Measurements from ENCODE around the gene ZNF329. TPM values are rescaled to one million over a fixed set of nuclear protein-coding genes. Genes with fewer than 3 reads are reported as not detected.

The ZNF329 gene
- total and polyA plus RNA-seq, 2 experiments from 2014 or later, result 2.7 to 16.9 TPM

- TF ChIP-seq, protein P1, sequence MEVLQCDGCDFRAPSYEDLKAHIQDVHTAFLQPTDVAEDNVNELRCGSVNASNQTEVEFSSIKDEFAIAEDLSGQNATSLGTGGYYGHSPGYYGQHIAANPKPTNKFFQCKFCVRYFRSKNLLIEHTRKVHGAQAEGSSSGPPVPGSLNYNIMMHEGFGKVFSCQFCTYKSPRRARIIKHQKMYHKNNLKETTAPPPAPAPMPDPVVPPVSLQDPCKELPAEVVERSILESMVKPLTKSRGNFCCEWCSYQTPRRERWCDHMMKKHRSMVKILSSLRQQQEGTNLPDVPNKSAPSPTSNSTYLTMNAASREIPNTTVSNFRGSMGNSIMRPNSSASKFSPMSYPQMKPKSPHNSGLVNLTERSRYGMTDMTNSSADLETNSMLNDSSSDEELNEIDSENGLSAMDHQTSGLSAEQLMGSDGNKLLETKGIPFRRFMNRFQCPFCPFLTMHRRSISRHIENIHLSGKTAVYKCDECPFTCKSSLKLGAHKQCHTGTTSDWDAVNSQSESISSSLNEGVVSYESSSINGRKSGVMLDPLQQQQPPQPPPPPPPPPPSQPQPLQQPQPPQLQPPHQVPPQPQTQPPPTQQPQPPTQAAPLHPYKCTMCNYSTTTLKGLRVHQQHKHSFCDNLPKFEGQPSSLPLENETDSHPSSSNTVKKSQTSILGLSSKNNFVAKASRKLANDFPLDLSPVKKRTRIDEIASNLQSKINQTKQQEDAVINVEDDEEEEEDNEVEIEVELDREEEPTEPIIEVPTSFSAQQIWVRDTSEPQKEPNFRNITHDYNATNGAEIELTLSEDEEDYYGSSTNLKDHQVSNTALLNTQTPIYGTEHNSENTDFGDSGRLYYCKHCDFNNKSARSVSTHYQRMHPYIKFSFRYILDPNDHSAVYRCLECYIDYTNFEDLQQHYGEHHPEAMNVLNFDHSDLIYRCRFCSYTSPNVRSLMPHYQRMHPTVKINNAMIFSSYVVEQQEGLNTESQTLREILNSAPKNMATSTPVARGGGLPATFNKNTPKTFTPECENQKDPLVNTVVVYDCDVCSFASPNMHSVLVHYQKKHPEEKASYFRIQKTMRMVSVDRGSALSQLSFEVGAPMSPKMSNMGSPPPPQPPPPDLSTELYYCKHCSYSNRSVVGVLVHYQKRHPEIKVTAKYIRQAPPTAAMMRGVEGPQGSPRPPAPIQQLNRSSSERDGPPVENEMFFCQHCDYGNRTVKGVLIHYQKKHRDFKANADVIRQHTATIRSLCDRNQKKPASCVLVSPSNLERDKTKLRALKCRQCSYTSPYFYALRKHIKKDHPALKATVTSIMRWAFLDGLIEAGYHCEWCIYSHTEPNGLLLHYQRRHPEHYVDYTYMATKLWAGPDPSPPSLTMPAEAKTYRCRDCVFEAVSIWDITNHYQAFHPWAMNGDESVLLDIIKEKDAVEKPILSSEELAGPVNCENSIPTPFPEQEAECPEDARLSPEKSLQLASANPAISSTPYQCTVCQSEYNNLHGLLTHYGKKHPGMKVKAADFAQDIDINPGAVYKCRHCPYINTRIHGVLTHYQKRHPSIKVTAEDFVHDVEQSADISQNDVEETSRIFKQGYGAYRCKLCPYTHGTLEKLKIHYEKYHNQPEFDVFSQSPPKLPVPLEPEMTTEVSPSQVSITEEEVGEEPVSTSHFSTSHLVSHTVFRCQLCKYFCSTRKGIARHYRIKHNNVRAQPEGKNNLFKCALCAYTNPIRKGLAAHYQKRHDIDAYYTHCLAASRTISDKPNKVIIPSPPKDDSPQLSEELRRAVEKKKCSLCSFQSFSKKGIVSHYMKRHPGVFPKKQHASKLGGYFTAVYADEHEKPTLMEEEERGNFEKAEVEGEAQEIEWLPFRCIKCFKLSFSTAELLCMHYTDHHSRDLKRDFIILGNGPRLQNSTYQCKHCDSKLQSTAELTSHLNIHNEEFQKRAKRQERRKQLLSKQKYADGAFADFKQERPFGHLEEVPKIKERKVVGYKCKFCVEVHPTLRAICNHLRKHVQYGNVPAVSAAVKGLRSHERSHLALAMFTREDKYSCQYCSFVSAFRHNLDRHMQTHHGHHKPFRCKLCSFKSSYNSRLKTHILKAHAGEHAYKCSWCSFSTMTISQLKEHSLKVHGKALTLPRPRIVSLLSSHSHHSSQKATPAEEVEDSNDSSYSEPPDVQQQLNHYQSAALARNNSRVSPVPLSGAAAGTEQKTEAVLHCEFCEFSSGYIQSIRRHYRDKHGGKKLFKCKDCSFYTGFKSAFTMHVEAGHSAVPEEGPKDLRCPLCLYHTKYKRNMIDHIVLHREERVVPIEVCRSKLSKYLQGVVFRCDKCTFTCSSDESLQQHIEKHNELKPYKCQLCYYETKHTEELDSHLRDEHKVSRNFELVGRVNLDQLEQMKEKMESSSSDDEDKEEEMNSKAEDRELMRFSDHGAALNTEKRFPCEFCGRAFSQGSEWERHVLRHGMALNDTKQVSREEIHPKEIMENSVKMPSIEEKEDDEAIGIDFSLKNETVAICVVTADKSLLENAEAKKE (CRISPR knock-in tag; IDR thresholded peaks at IDR 0.05), result no peak
- TF ChIP-seq REST (IDR thresholded peaks at IDR 0.05; ENCODE audit: unreplicated experiment), result no peak
- TF ChIP-seq STAT1 (IDR thresholded peaks at IDR 0.05; ENCODE audit: unreplicated experiment), result no peak
- no peak for TF ChIP-seq NANOG (IDR thresholded peaks at IDR 0.05; ENCODE audit: borderline replicate concordance)
- no peak for TF ChIP-seq ZNF114 (CRISPR knock-in tag; IDR thresholded peaks at IDR 0.05)
- TF ChIP-seq CREB1 (CRISPR knock-in tag; IDR thresholded peaks at IDR 0.05; ENCODE audit: low read depth), result no peak
- no peak for TF ChIP-seq EZH2 (IDR thresholded peaks at IDR 0.05; ENCODE audit: low read depth, unreplicated experiment)
- TF ChIP-seq ETS1 (IDR thresholded peaks at IDR 0.05), result no peak
- no peak for TF ChIP-seq EZH2phosphoT487 (IDR thresholded peaks at IDR 0.05; ENCODE audit: unreplicated experiment)
- no peak for TF ChIP-seq POLR2AphosphoS5 (IDR thresholded peaks at IDR 0.05; ENCODE audit: low read depth)
Observed at GRCh38 chr19:58079792-58080191, 70.8 kb downstream of the ZNF329 start (continued).

Other genes with a start within 250 kb of the ZNF329 start
- gene ZNF417, start 234.2 kb downstream of the ZNF329 start, total RNA-seq (2014; rRNA removed; shearing (Covaris generic)), result 16.0 and 19.4 TPM in 2 replicates
- 4.7 and 6.0 TPM in 2 replicates for gene ZNF417, start 234.2 kb downstream of the ZNF329 start, polyA plus RNA-seq (2016; fragmentation: Nextera tagmentation; extraction: Ambion mirVana)
- 13.4 and 14.4 TPM in 2 replicates for gene ZNF418, start 215.4 kb downstream of the ZNF329 start, total RNA-seq (2014; rRNA removed; shearing (Covaris generic))
- 7.3 and 11.1 TPM in 2 replicates for gene ZNF418, start 215.4 kb downstream of the ZNF329 start, polyA plus RNA-seq (2016; fragmentation: Nextera tagmentation; extraction: Ambion mirVana)
- gene ZNF256, start 203.1 kb downstream of the ZNF329 start, total RNA-seq (2014; rRNA removed; shearing (Covaris generic)), result 16.2 and 20.4 TPM in 2 replicates
- 5.8 and 8.8 TPM in 2 replicates for gene ZNF256, start 203.1 kb downstream of the ZNF329 start, polyA plus RNA-seq (2016; fragmentation: Nextera tagmentation; extraction: Ambion mirVana)
- not detected in 2 replicates for gene C19orf18, start 176.3 kb downstream of the ZNF329 start, total RNA-seq (2014; rRNA removed; shearing (Covaris generic))
- gene C19orf18, start 176.3 kb downstream of the ZNF329 start, polyA plus RNA-seq (2016; fragmentation: Nextera tagmentation; extraction: Ambion mirVana), result 0.66 and 1.0 TPM in 2 replicates
- gene ZNF606, start 148.0 kb downstream of the ZNF329 start, total RNA-seq (2014; rRNA removed; shearing (Covaris generic)), result 54.4 and 55.6 TPM in 2 replicates
- gene ZNF606, start 148.0 kb downstream of the ZNF329 start, polyA plus RNA-seq (2016; fragmentation: Nextera tagmentation; extraction: Ambion mirVana), result 11.4 and 13.6 TPM in 2 replicates
- gene ZSCAN1, start 116.8 kb downstream of the ZNF329 start, total RNA-seq (2014; rRNA removed; shearing (Covaris generic)), result 0.93 and 1.5 TPM in 2 replicates
- gene ZSCAN1, start 116.8 kb downstream of the ZNF329 start, polyA plus RNA-seq (2016; fragmentation: Nextera tagmentation; extraction: Ambion mirVana), result 3.9 and 4.9 TPM in 2 replicates
- gene ZNF135, start 91.5 kb downstream of the ZNF329 start, total RNA-seq (2014; rRNA removed; shearing (Covaris generic)), result 9.8 and 10.3 TPM in 2 replicates
- 2.8 and 4.8 TPM in 2 replicates for gene ZNF135, start 91.5 kb downstream of the ZNF329 start, polyA plus RNA-seq (2016; fragmentation: Nextera tagmentation; extraction: Ambion mirVana)
- gene ZSCAN18, start 52.6 kb downstream of the ZNF329 start, total RNA-seq (2014; rRNA removed; shearing (Covaris generic)), result 63.9 and 75.0 TPM in 2 replicates
- 25.1 and 29.1 TPM in 2 replicates for gene ZSCAN18, start 52.6 kb downstream of the ZNF329 start, polyA plus RNA-seq (2016; fragmentation: Nextera tagmentation; extraction: Ambion mirVana)
- gene ZNF274, start 32.3 kb upstream of the ZNF329 start, total RNA-seq (2014; rRNA removed; shearing (Covaris generic)), result 31.2 and 40.0 TPM in 2 replicates
- gene ZNF274, start 32.3 kb upstream of the ZNF329 start, polyA plus RNA-seq (2016; fragmentation: Nextera tagmentation; extraction: Ambion mirVana), result 17.5 and 19.9 TPM in 2 replicates
- gene ZNF544, start 78.1 kb upstream of the ZNF329 start, total RNA-seq (2014; rRNA removed; shearing (Covaris generic)), result 93.9 and 105 TPM in 2 replicates
- gene ZNF544, start 78.1 kb upstream of the ZNF329 start, polyA plus RNA-seq (2016; fragmentation: Nextera tagmentation; extraction: Ambion mirVana), result 27.7 and 29.4 TPM in 2 replicates
- 27.4 and 30.3 TPM in 2 replicates for gene ZNF8, start 128.2 kb upstream of the ZNF329 start, total RNA-seq (2014; rRNA removed; shearing (Covaris generic))
- gene ZNF8, start 128.2 kb upstream of the ZNF329 start, polyA plus RNA-seq (2016; fragmentation: Nextera tagmentation; extraction: Ambion mirVana), result 4.3 and 4.7 TPM in 2 replicates
- gene ERVK3-1, start 154.6 kb upstream of the ZNF329 start, total RNA-seq (2014; rRNA removed; shearing (Covaris generic)), result 26.1 and 34.4 TPM in 2 replicates
- 64.2 and 66.2 TPM in 2 replicates for gene ERVK3-1, start 154.6 kb upstream of the ZNF329 start, polyA plus RNA-seq (2016; fragmentation: Nextera tagmentation; extraction: Ambion mirVana)
- 2.7 and 2.9 TPM in 2 replicates for gene ZSCAN22, start 176.2 kb upstream of the ZNF329 start, total RNA-seq (2014; rRNA removed; shearing (Covaris generic))
- 0.86 and 0.99 TPM in 2 replicates for gene ZSCAN22, start 176.2 kb upstream of the ZNF329 start, polyA plus RNA-seq (2016; fragmentation: Nextera tagmentation; extraction: Ambion mirVana)
- 6.5 and 17.7 TPM in 2 replicates for gene A1BG, start 202.7 kb upstream of the ZNF329 start, total RNA-seq (2014; rRNA removed; shearing (Covaris generic))
- gene A1BG, start 202.7 kb upstream of the ZNF329 start, polyA plus RNA-seq (2016; fragmentation: Nextera tagmentation; extraction: Ambion mirVana), result 43.5 and 50.5 TPM in 2 replicates
- gene ZNF497, start 212.0 kb upstream of the ZNF329 start, total RNA-seq (2014; rRNA removed; shearing (Covaris generic)), result 1.0 and 2.0 TPM in 2 replicates
- gene ZNF497, start 212.0 kb upstream of the ZNF329 start, polyA plus RNA-seq (2016; fragmentation: Nextera tagmentation; extraction: Ambion mirVana), result 0.44 and 0.61 TPM in 2 replicates
- gene ZNF837, start 230.2 kb upstream of the ZNF329 start, total RNA-seq (2014; rRNA removed; shearing (Covaris generic)), result 11.0 and 11.3 TPM in 2 replicates
- gene ZNF837, start 230.2 kb upstream of the ZNF329 start, polyA plus RNA-seq (2016; fragmentation: Nextera tagmentation; extraction: Ambion mirVana), result 2.2 and 3.1 TPM in 2 replicates
- 2,020 and 2,111 TPM in 2 replicates for gene RPS5, start 236.5 kb upstream of the ZNF329 start, total RNA-seq (2014; rRNA removed; shearing (Covaris generic))
- 734 and 753 TPM in 2 replicates for gene RPS5, start 236.5 kb upstream of the ZNF329 start, polyA plus RNA-seq (2016; fragmentation: Nextera tagmentation; extraction: Ambion mirVana)
- 0.87 TPM in 1 of 2 replicates, not detected in the other for gene RNF225, start 244.9 kb upstream of the ZNF329 start, total RNA-seq (2014; rRNA removed; shearing (Covaris generic))
- gene RNF225, start 244.9 kb upstream of the ZNF329 start, polyA plus RNA-seq (2016; fragmentation: Nextera tagmentation; extraction: Ambion mirVana), result not detected in 2 replicates